Activated naive CD4-positive, alpha-beta T cell treated with anti-CD3 and anti-CD28 coated beads for 36 hours (primary cell): ENCODE measurements around the gene MRTO4. TPM values are rescaled to one million over a fixed set of nuclear protein-coding genes. Genes with fewer than 3 reads are reported as not detected.
"Not testable (repeated sequence)": the region's sequence is repeated elsewhere in the genome, so short reads cannot be mapped to it uniquely, and the experiment has no call there.

Experiments
- CTCF ChIA-PET: fragments of 350-600 bp; sonication (Branson Sonifier 250); formaldehyde crosslinking; loops from one replicate; lab custom pipeline; 2021; ENCODE audit warnings: antibody characterized with exemption; lab: Charles Lee
- DNase-seq: peaks from one replicate; pipeline ENCODE4 v3.0.0-alpha.2; 2020
- H3K27ac Mint-ChIP-seq: one replicate; pipeline ENCODE4 v1.8.0; 2021; ENCODE audit warnings: mild to moderate bottlenecking, mixed read lengths
- H3K27me3 Mint-ChIP-seq: one replicate; pipeline ENCODE4 v1.8.0; 2021; ENCODE audit warnings: low read depth, mixed read lengths
- H3K36me3 Mint-ChIP-seq: one replicate; pipeline ENCODE4 v1.8.0; 2021; ENCODE audit warnings: low read depth, mixed read lengths
- H3K4me1 Mint-ChIP-seq: one replicate; pipeline ENCODE4 v1.8.0; 2021; ENCODE audit warnings: low read depth, mixed read lengths
- H3K4me3 Mint-ChIP-seq: one replicate; pipeline ENCODE4 v1.8.0; 2021; ENCODE audit warnings: mild to moderate bottlenecking, moderate library complexity, mixed read lengths
- H3K9me3 Mint-ChIP-seq: one replicate; pipeline ENCODE4 v1.8.0; 2021; ENCODE audit warnings: mixed read lengths
- intact Hi-C: fragments of 100-400 bp; cut with micrococcal nuclease; formaldehyde crosslinking; loops from one replicate; pipeline ENCODE4 v1.15.1; 2023
- total RNA-seq, 2 experiments: library from RNA; stranded (reverse); gene quantifications; one replicate each; pipeline ENCODE4 v1.2.3, GENCODE V29; 2021

MRTO4 gene
- total RNA-seq, 2 experiments from 2014 or later, result 53.2 to 54.3 TPM

GRCh38 chr1:19260211-19261138, 8.9 kb downstream of the MRTO4 start:
- no peaks in the 10 kb centered on the region for H3K9me3 Mint-ChIP-seq
- no peak overlapping the region for H3K27ac Mint-ChIP-seq
- CTCF ChIA-PET, result interaction anchor here (0.6 to 1.1 kb wide), 2 partner anchors 11 to 16 kb away, joined by 4 to 7 read pairs; no protein-coding TSS in a partner anchor
- H3K27me3 Mint-ChIP-seq, result no peaks in the 10 kb centered on the region
- no peak overlapping the region for H3K4me3 Mint-ChIP-seq
- intact Hi-C loops, result no loop called here
- peaks cover 16% of the 10 kb centered on the region for H3K36me3 Mint-ChIP-seq
- DNase-seq, result no peak
- peaks cover 19% of the 10 kb centered on the region for H3K4me1 Mint-ChIP-seq

DNA sequence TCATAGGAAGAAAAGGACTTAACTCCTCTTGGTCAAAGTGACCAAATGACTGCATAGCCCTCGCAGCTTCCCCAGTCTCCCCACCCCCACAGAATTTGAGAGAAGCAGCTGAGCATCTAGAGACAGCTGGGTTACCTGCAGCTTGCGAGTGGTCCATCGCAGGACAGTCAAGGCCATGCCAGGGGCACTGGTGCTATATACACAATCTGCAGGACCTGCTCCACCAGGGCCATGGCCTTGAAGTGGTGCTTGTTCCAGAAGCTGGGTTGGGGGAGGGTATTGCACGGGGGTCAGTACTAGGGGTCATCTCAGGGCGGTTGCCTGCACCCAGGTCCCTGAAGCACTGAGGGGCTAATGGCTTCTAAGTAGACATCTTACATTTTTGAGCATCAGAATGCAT, 10.4 kb downstream of the MRTO4 start:
- intact Hi-C loops, result no loop called here
- H3K27me3 Mint-ChIP-seq, result no peaks in the 10 kb centered on the region
- no peak overlapping the region for H3K4me3 Mint-ChIP-seq
- peaks cover 5% of the 10 kb centered on the region for H3K4me1 Mint-ChIP-seq
- no peak overlapping the region for H3K27ac Mint-ChIP-seq
- H3K36me3 Mint-ChIP-seq, result peaks cover 13% of the 10 kb centered on the region
- H3K9me3 Mint-ChIP-seq, result no peaks in the 10 kb centered on the region
- CTCF ChIA-PET, result interaction anchor here (0.6 to 1.1 kb wide), 2 partner anchors 18 to 248 kb away, joined by 4 to 6 read pairs; no protein-coding TSS in a partner anchor
- no peak for DNase-seq

DNA sequence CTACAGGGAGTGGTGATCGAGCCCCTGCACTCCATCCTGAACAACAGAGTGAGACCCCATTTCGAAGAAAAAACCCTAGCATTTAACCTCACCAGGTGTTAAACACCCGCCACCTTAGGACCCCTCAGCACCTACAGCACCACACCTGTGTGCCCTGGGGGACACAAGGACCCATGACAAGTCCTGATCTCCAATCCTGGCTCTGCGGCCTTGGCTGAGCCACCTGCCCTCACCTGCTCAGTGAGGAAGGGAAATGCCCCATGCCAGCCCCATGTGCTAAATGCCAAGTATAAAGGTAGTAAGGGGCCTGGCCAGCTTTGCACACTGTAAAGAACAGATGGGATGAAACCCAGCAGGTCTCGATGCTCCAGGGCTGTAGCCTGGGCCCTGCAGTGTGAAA, 11.1 kb downstream of the MRTO4 start:
- Mint-ChIP-seq H3K9me3 (no peaks in the 10 kb centered on the region), H3K27ac (no peak overlapping the region), H3K4me3 (no peak overlapping the region), H3K27me3 (no peaks in the 10 kb centered on the region), H3K4me1 (no peaks in the 10 kb centered on the region), H3K36me3 (peaks cover 10% of the 10 kb centered on the region)
- no peak for DNase-seq
- CTCF ChIA-PET, result interaction anchor here (0.9 kb wide), 1 partner anchor 8 kb away, joined by 3 read pairs; no protein-coding TSS in a partner anchor
- intact Hi-C loops, result no loop called here

DNA sequence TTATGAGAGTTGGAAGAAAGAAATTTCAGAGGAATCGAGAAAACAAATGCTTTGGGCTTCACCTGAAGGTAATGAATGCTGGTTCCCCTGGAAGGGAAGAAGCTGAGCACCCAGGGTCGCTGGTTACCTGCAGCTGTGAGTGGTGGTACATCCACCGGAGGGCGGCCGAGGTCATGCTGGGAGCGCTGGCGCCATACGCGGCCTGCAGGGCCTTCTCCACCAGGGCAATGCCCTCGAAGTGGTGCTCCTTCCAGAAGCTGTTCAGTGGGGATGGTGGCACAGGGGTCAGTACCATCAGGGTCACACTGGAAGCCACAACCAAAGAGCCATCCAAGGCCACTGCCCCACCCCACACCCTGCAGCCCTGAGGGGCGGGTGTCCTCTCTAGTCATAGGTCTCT, 16.8 kb downstream of the MRTO4 start:
- Mint-ChIP-seq H3K36me3 (peaks cover 5% of the 10 kb centered on the region), H3K27ac (no peak overlapping the region), H3K9me3 (no peaks in the 10 kb centered on the region), H3K4me3 (no peak overlapping the region), H3K27me3 (peaks cover 11% of the 10 kb centered on the region), H3K4me1 (no peaks in the 10 kb centered on the region)
- no peak for DNase-seq
- CTCF ChIA-PET, result no interaction called here
- intact Hi-C loops, result no loop called here

- H3K27me3 Mint-ChIP-seq, result peaks cover 15% of the 10 kb centered on the region
- CTCF ChIA-PET, H3K9me3 Mint-ChIP-seq, intact Hi-C loops, H3K4me1 Mint-ChIP-seq, H3K27ac Mint-ChIP-seq, DNase-seq, H3K4me3 Mint-ChIP-seq, H3K36me3 Mint-ChIP-seq: not testable (repeated sequence)
Observed at GRCh38 chr1:19269427-19270342, 18.1 kb downstream of the MRTO4 start.

GRCh38 chr1:19270343-19270730, 18.7 kb downstream of the MRTO4 start:
- H3K36me3 Mint-ChIP-seq, H3K27ac Mint-ChIP-seq, H3K4me3 Mint-ChIP-seq, H3K4me1 Mint-ChIP-seq, H3K9me3 Mint-ChIP-seq, CTCF ChIA-PET, DNase-seq, intact Hi-C loops: not testable (repeated sequence)
- H3K27me3 Mint-ChIP-seq, result peaks cover 15% of the 10 kb centered on the region

DNA sequence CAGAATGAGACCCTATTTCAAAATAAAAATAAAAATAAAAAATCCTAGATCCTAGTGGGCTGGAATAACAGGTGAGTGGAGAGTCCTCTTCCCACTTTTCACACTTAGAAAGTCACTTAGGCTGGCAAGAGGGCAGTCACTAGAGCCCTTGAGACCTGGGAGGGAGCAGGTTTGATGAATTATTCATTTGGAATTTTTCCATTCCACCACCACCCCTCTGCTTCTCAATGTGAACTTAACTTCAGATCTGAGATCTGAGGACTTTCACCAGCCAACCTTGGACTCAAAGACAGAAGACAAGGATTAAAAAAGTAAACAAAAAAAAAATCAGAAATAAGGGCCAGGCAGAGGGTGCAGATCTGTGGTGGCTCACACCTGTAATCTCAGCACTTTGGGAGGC, 20.5 kb downstream of the MRTO4 start:
- Mint-ChIP-seq H3K4me3 (no peak overlapping the region), H3K36me3 (peaks cover 12% of the 10 kb centered on the region), H3K27me3 (peaks cover 15% of the 10 kb centered on the region), H3K4me1 (peaks cover 2% of the 10 kb centered on the region), H3K9me3 (peaks cover 7% of the 10 kb centered on the region), H3K27ac (no peak overlapping the region)
- no peak for DNase-seq
- CTCF ChIA-PET, result interaction anchor here (0.6 kb wide), 1 partner anchor 11 kb away, joined by 7 read pairs; no protein-coding TSS in a partner anchor
- intact Hi-C loops, result no loop called here

GRCh38 chr1:19273106-19273843, 21.7 kb downstream of the MRTO4 start:
- DNase-seq, result no peak
- CTCF ChIA-PET, result interaction anchor here (1.4 kb wide), 1 partner anchor 310 kb away, joined by 3 read pairs; no protein-coding TSS in a partner anchor
- H3K4me1 Mint-ChIP-seq, result peaks cover 2% of the 10 kb centered on the region
- no peak overlapping the region for H3K4me3 Mint-ChIP-seq
- no peak overlapping the region for H3K27ac Mint-ChIP-seq
- peaks cover 15% of the 10 kb centered on the region for H3K27me3 Mint-ChIP-seq
- intact Hi-C loops, result no loop called here
- H3K36me3 Mint-ChIP-seq, result peaks cover 12% of the 10 kb centered on the region
- peaks cover 7% of the 10 kb centered on the region for H3K9me3 Mint-ChIP-seq

DNA sequence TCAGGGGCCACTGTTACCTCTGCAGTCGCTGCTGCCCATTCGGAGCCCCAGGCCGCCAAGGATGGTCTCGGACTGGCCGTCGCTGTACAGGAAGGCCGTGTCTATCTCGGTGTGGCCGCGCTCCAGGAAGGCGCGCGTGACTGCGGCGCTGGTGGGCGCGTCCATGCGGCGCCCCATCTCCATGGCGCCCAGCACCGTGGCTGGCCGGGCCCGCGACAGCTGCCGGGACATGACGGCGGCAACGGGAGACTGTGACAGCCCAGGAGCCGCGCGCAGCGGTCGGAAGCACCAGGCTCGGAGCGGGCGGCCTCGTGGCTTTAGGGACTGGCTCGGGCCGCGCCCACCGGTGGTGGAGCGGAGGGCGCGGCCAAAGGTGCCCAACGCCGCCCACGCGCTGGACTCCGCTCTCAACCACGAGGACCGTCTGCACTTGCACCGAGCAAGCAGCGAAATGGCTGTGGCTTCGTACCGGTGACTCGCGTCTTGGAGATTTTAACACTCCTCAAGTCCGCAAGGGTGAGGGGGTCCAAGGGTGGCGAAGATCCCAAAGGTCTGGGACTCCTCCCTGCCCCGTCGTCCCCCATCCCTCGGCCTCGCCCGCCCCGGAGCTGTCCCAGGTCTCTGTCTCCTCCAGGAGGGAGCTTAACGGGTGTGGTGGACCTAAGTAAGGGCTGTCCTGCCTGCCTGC, 22.4 kb downstream of the MRTO4 start:
- H3K27me3 Mint-ChIP-seq, result peaks cover 15% of the 10 kb centered on the region
- H3K4me3 Mint-ChIP-seq, H3K9me3 Mint-ChIP-seq, intact Hi-C loops, DNase-seq, H3K27ac Mint-ChIP-seq, H3K4me1 Mint-ChIP-seq: not testable (repeated sequence)
- CTCF ChIA-PET, result interaction anchor here (1.4 kb wide), 1 partner anchor 309 kb away, joined by 3 read pairs; no protein-coding TSS in a partner anchor
- H3K36me3 Mint-ChIP-seq, result peaks cover 12% of the 10 kb centered on the region

GRCh38 chr1:19274636-19275035, 23.0 kb downstream of the MRTO4 start:
- CTCF ChIA-PET, result no interaction called here
- no peak overlapping the region for H3K27ac Mint-ChIP-seq
- H3K27me3 Mint-ChIP-seq, result peaks cover 15% of the 10 kb centered on the region

DNA sequence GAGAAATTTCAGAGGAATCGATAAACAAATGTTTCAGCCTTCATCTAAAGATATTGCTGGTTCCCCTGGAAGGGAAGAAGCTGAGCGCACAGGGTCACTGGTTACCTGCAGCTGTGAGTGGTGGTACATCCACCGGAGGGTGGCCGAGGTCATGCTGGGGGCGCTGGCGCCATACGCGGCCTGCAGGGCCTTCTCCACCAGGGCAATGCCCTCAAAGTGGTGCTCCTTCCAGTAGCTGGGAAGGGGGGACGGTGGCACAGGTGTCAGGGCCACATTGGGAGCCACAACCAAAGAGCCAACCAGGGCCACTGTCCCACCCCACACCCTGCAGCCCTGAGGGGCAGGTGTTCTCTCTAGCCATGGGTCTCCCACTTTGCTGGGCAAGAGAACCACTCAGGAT, 32.3 kb downstream of the MRTO4 start:
- intact Hi-C loops, result no loop called here
- CTCF ChIA-PET, result no interaction called here
- H3K9me3 Mint-ChIP-seq, result no peaks in the 10 kb centered on the region

More at GRCh38 chr1:19274636-19275035, 23.0 kb downstream of the MRTO4 start:
- no peak for DNase-seq
- Mint-ChIP-seq H3K36me3 (peaks cover 12% of the 10 kb centered on the region), H3K9me3 (peaks cover 7% of the 10 kb centered on the region), H3K4me1 (peaks cover 2% of the 10 kb centered on the region), H3K4me3 (no peak overlapping the region)
- intact Hi-C loops, result no loop called here

More for the DNA sequence above, 32.3 kb downstream of the MRTO4 start:
- H3K27ac Mint-ChIP-seq, result no peak overlapping the region
- DNase-seq, result no peak
- no peaks in the 10 kb centered on the region for H3K36me3 Mint-ChIP-seq
- H3K4me1 Mint-ChIP-seq, result peaks cover 4% of the 10 kb centered on the region
- no peak overlapping the region for H3K4me3 Mint-ChIP-seq
- peaks cover 2% of the 10 kb centered on the region for H3K27me3 Mint-ChIP-seq
